SK-N-SH (cell line): ENCODE measurements around the gene RPL4. TPM values are rescaled to one million over a fixed set of nuclear protein-coding genes. Genes with fewer than 3 reads are reported as not detected.

Experiments
- CTCF ChIA-PET: fragments of 300-600, 350-600 bp; formaldehyde crosslinking; extraction: SDS; loops from one replicate; lab custom pipeline; 2021; lab: Yijun Ruan, JAX
- POLR2A ChIA-PET: fragments of 350-600 bp; sonication (Branson Sonifier 250); formaldehyde crosslinking; extraction: SDS; loops from one replicate; lab custom pipeline; 2020; ENCODE audit warnings: antibody characterized with exemption, inconsistent platforms; lab: Yijun Ruan, JAX
- DNase-seq: peaks from one replicate; pipeline ENCODE4 v3.0.0; 2012
- H2AFZ ChIP-seq: fragments of 200-600 bp; sonication (generic); 2 replicates; pipeline ENCODE4 v1.8.1; 2016; ENCODE audit warnings: antibody characterized with exemption, mild to moderate bottlenecking, low read depth
- H3F3A ChIP-seq: fragments of 200-600 bp; sonication (generic); replicated peaks from 2 replicates; pipeline ENCODE3; 2016; ENCODE audit warnings: antibody characterized with exemption, mild to moderate bottlenecking; ENCODE audit not compliant: insufficient read depth
- H3K27ac ChIP-seq, 2 experiments: fragments of 200-500 bp in 1 of 2; fragments of 200-600 bp in 1 of 2; sonication (Bioruptor generic) in 1 of 2; sonication (generic), shearing (Covaris generic) in 1 of 2; 2 replicates each; pipeline versions ENCODE4 v1.5.1 to v1.6.1; 2014 to 2016; ENCODE audit warnings: low read depth in 2 of 2, inconsistent platforms in 1 of 2, low read length in 1 of 2, mild to moderate bottlenecking in 1 of 2, mixed read lengths in 1 of 2
- H3K27me3 ChIP-seq: fragments of 200-600 bp; sonication (generic), shearing (Covaris generic); 2 replicates; pipeline ENCODE4 v1.6.1; 2016; ENCODE audit warnings: mixed run types; ENCODE audit not compliant: insufficient read depth
- H3K36me3 ChIP-seq, 2 experiments: fragments of 200-500 bp in 1 of 2; fragments of 200-600 bp in 1 of 2; sonication (Bioruptor generic) in 1 of 2; sonication (generic) in 1 of 2; replicated peaks in 1 of 2; 2 replicates each; pipeline versions ENCODE3 to v1.5.1; 2014 to 2016; ENCODE audit warnings: low read length in 1 of 2, mild to moderate bottlenecking in 1 of 2; ENCODE audit not compliant: insufficient read depth in 2 of 2, control insufficient read depth in 1 of 2
- H3K4me1 ChIP-seq, 2 experiments: fragments of 200-500 bp in 1 of 2; fragments of 200-600 bp in 1 of 2; sonication (Bioruptor generic) in 1 of 2; sonication (generic), shearing (Covaris generic) in 1 of 2; 2 replicates each; pipeline versions ENCODE4 v1.5.1 to v1.6.1; 2014 to 2016; ENCODE audit warnings: low read depth in 1 of 2, low read length in 1 of 2, mixed run types in 1 of 2; ENCODE audit not compliant: insufficient read depth in 2 of 2, control insufficient read depth in 1 of 2
- H3K4me2 ChIP-seq: fragments of 200-600 bp; sonication (generic), shearing (Covaris generic); 2 replicates; pipeline ENCODE4 v1.6.1; 2017; ENCODE audit warnings: mixed run types
- H3K4me3 ChIP-seq, 2 experiments: fragments of 200-500 bp in 1 of 2; fragments of 200-600 bp in 1 of 2; sonication (Bioruptor generic) in 1 of 2; sonication (generic), shearing (Covaris generic) in 1 of 2; 2 replicates each; pipeline versions ENCODE4 v1.5.1 to v1.8.1; 2014 to 2016; ENCODE audit warnings: low read depth in 2 of 2, inconsistent platforms in 1 of 2, low read length in 1 of 2, mild to moderate bottlenecking in 1 of 2, mixed read lengths in 1 of 2, moderate library complexity in 1 of 2
- H3K79me2 ChIP-seq: fragments of 200-600 bp; sonication (generic); 2 replicates; pipeline ENCODE4 v1.8.1; 2017; ENCODE audit warnings: mild to moderate bottlenecking; ENCODE audit not compliant: insufficient read depth
- H3K9ac ChIP-seq: fragments of 200-600 bp; sonication (generic); 2 replicates; pipeline ENCODE4 v1.6.1; 2017; ENCODE audit warnings: mixed run types
- H3K9me2 ChIP-seq: fragments of 200-600 bp; sonication (generic); 2 replicates; pipeline ENCODE4 v1.6.1; 2017; ENCODE audit warnings: mixed run types
- H3K9me3 ChIP-seq: fragments of 200-600 bp; sonication (generic); 2 replicates; pipeline ENCODE4 v1.6.1; 2017; ENCODE audit warnings: mixed run types, mild to moderate bottlenecking, moderate library complexity
- H4K20me1 ChIP-seq: fragments of 200-600 bp; sonication (generic); 2 replicates; pipeline ENCODE4 v1.6.1; 2017; ENCODE audit warnings: mild to moderate bottlenecking, mixed run types; ENCODE audit not compliant: insufficient read depth
- EP300 ChIP-seq, 2 experiments: IDR thresholded peaks; 2 replicates each; pipeline versions ENCODE4 v1.4.0 to v1.6.1; 2012; ENCODE audit warnings: borderline replicate concordance in 1 of 2, low read depth in 1 of 2, low read length in 1 of 2
- EZH2phosphoT487 ChIP-seq: fragments of 200-600 bp; sonication (generic); IDR thresholded peaks from 2 replicates; pipeline ENCODE4 v1.6.1; 2017; ENCODE audit warnings: low read depth, mixed run types, mild to moderate bottlenecking, antibody characterized with exemption, moderate library complexity, borderline replicate concordance
- FOSL2 ChIP-seq: IDR thresholded peaks from 2 replicates; pipeline ENCODE4 v1.4.0; 2012; ENCODE audit warnings: low read depth, mild to moderate bottlenecking, moderate library complexity, borderline replicate concordance
- FOXJ3 ChIP-seq: sonication (generic); formaldehyde crosslinking; IDR thresholded peaks from 2 replicates; pipeline ENCODE4 v1.5.1; 2020; ENCODE audit warnings: mild to moderate bottlenecking, missing genetic modification reagents
- FOXM1 ChIP-seq: IDR thresholded peaks from 2 replicates; pipeline ENCODE4 v1.4.0; 2012; ENCODE audit warnings: low read depth, mild to moderate bottlenecking
- GATA2 ChIP-seq: sonication (generic); formaldehyde crosslinking; IDR thresholded peaks from 2 replicates; pipeline ENCODE4 v1.5.0; 2020; ENCODE audit warnings: mild to moderate bottlenecking, missing genetic modification reagents
- JUND ChIP-seq: IDR thresholded peaks from 2 replicates; pipeline ENCODE4 v1.4.0; 2012
- MXI1 ChIP-seq: IDR thresholded peaks from 2 replicates; pipeline ENCODE4 v1.6.1; 2012; ENCODE audit warnings: mild to moderate bottlenecking, low read depth, low read length, improper control_type of control experiment
- NFIC ChIP-seq: IDR thresholded peaks from 2 replicates; pipeline ENCODE4 v1.4.0; 2012; ENCODE audit warnings: borderline replicate concordance
- NRF1 ChIP-seq: IDR thresholded peaks from 2 replicates; pipeline ENCODE4 v1.6.1; 2012; ENCODE audit warnings: low read depth, mild to moderate bottlenecking, low read length
- RAD21 ChIP-seq: IDR thresholded peaks from 2 replicates; pipeline ENCODE4 v1.6.1; 2012; ENCODE audit warnings: mild to moderate bottlenecking, low read length
- RFX5 ChIP-seq: IDR thresholded peaks from 2 replicates; pipeline ENCODE4 v1.6.1; 2012; ENCODE audit warnings: mild to moderate bottlenecking, improper control_type of control experiment, low read length
- SIN3A ChIP-seq: IDR thresholded peaks from 2 replicates; pipeline ENCODE4 v1.6.1; 2012; ENCODE audit warnings: low read depth, mild to moderate bottlenecking, low read length, moderate library complexity, borderline replicate concordance
- SMC3 ChIP-seq: IDR thresholded peaks from 2 replicates; pipeline ENCODE4 v1.6.1; 2012; ENCODE audit warnings: low read depth, low read length, improper control_type of control experiment
- TAF1 ChIP-seq: IDR thresholded peaks from 2 replicates; pipeline ENCODE4 v1.6.1; 2012; ENCODE audit warnings: low read depth, mild to moderate bottlenecking, low read length, moderate library complexity, borderline replicate concordance
- TEAD4 ChIP-seq: IDR thresholded peaks from 2 replicates; pipeline ENCODE4 v1.4.0; 2012; ENCODE audit warnings: mild to moderate bottlenecking, borderline replicate concordance; ENCODE audit not compliant: insufficient read depth
- WGBS: methylation state at CpG from one replicate; pipeline ENCODE4 v1.1.6; 2017; ENCODE audit warnings: low lambda C conversion rate; 5-methylcytosine and 5-hydroxymethylcytosine counted together
- polyA plus RNA-seq, 3 experiments: library from polyadenylated mRNA; depleted of rRNA; stranded (reverse); fragments of >200 nt; gene quantifications; 2 replicates each; pipeline ENCODE4 v1.2.3, GENCODE V29; 2012
- TF ChIP-seq, protein P1 (sequence below): IDR thresholded peaks from 2 replicates; pipeline ENCODE4 v1.4.0; 2012; ENCODE audit warnings: low read depth, borderline replicate concordance
- TF ChIP-seq, protein P2 (sequence below): fragments of 150-350 bp; IDR thresholded peaks from 2 replicates; pipeline ENCODE4 v1.6.1; 2016; ENCODE audit warnings: mild to moderate bottlenecking, low read depth, low read length

RPL4 gene
- polyA plus RNA-seq, 1 of the 3 experiments (the other 2 are of a cell fraction): 3,177 TPM

DNA sequence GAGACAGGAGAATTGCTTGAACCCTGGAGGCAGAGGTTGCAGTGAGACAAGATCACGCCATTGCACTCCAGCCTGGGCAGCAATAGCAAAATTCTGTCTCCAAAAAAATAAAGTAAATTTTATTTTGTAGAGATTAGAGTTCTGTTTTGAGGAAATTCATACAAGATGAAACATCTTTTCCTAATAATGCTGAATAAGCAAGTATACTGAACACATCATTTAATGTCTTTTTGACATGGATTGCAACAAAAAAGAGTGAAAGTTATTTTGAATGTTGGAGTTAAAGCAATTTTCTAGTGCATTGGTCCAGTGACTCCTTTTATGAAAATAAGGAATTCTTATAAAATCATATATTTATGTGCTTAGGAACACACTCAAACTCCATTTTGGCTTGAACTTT, 40.6 kb upstream of the RPL4 start:
- H3K4me3 ChIP-seq: no peak overlapping the region
- TF ChIP-seq NRF1: no peak
- TF ChIP-seq SIN3A: no peak
- TF ChIP-seq MXI1: no peak
- TF ChIP-seq, protein P1, sequence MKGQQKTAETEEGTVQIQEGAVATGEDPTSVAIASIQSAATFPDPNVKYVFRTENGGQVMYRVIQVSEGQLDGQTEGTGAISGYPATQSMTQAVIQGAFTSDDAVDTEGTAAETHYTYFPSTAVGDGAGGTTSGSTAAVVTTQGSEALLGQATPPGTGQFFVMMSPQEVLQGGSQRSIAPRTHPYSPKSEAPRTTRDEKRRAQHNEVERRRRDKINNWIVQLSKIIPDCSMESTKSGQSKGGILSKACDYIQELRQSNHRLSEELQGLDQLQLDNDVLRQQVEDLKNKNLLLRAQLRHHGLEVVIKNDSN: no peak
- no peak for TF ChIP-seq RAD21
- TF ChIP-seq TEAD4: no peak
- no peak for TF ChIP-seq FOXM1
- TF ChIP-seq EZH2phosphoT487: no peak
- no peak for TF ChIP-seq SMC3
- TF ChIP-seq TAF1: no peak
- TF ChIP-seq, protein P2, sequence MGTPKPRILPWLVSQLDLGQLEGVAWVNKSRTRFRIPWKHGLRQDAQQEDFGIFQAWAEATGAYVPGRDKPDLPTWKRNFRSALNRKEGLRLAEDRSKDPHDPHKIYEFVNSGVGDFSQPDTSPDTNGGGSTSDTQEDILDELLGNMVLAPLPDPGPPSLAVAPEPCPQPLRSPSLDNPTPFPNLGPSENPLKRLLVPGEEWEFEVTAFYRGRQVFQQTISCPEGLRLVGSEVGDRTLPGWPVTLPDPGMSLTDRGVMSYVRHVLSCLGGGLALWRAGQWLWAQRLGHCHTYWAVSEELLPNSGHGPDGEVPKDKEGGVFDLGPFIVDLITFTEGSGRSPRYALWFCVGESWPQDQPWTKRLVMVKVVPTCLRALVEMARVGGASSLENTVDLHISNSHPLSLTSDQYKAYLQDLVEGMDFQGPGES: no peak
- no peak for TF ChIP-seq EP300 (IDR thresholded peaks at IDR 0.05; ENCODE audit: borderline replicate concordance in 1 of 2, low read depth in 1 of 2, low read length in 1 of 2)
- TF ChIP-seq NFIC: no peak
- TF ChIP-seq FOXJ3: no peak
- no peak for TF ChIP-seq RFX5
- TF ChIP-seq FOSL2: no peak
- TF ChIP-seq JUND: no peak
- no peaks in the 10 kb centered on the region for H3K27me3 ChIP-seq
- no peak overlapping the region for H2AFZ ChIP-seq
- no peaks in the 10 kb centered on the region for H3K9me3 ChIP-seq
- no peak for DNase-seq
- 100% methylated on average over 1 of the region's 1 CpG for WGBS
- H3K4me2 ChIP-seq: no peak overlapping the region
- H3K9me2 ChIP-seq: no peaks in the 10 kb centered on the region
- peaks cover 23 to 43% of the 10 kb centered on the region in 2 experiments for H3K36me3 ChIP-seq
- no peak overlapping the region for H3K27ac ChIP-seq
- H3K79me2 ChIP-seq: no peaks in the 10 kb centered on the region
- no peaks in the 10 kb centered on the region for H3K4me1 ChIP-seq
- CTCF ChIA-PET: no interaction called here
- POLR2A ChIA-PET: no interaction called here
- no peak overlapping the region for H3K9ac ChIP-seq
- no peaks in the 10 kb centered on the region for H3F3A ChIP-seq
- no peaks in the 10 kb centered on the region for H4K20me1 ChIP-seq

DNA sequence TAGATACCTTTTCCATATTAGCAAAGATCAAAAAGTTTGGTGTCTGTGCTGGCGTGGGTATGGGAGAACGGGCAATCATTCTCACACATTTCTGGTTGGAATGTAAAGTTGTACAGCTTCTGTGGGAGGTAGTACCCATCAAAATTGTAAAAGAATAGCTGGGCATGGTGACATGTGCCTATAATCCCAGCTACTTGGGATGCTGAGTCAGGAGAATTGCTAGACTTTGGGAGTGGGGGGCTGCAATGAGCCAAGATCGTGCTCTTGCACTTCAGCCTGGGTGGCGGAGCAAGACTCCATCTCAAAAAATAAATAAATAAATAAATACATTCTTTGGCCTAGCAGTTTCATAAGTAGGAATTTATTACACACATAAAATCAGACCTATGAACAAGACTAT, 38.2 kb upstream of the RPL4 start:
- no peaks in the 10 kb centered on the region for H3K27me3 ChIP-seq
- no peak overlapping the region for H3K27ac ChIP-seq
- H4K20me1 ChIP-seq: no peaks in the 10 kb centered on the region
- no peak overlapping the region for H3K9ac ChIP-seq
- H3K4me2 ChIP-seq: no peak overlapping the region
- no peak overlapping the region for H2AFZ ChIP-seq
- ChIA-PET POLR2A (no interaction called here), CTCF (interaction anchor here (1.5 kb wide), 1 partner anchor 19 kb away, joined by 3 read pairs; no protein-coding TSS in a partner anchor)
- no peaks in the 10 kb centered on the region for H3F3A ChIP-seq
- no peaks in the 10 kb centered on the region for H3K4me1 ChIP-seq
- WGBS: 100% methylated on average over 4 of the region's 4 CpGs
- no peaks in the 10 kb centered on the region for H3K9me2 ChIP-seq
- no peak for TF ChIP-seq FOSL2
- no peak for TF ChIP-seq GATA2 (CRISPR knock-in tag)
- TF ChIP-seq TAF1: no peak
- TF ChIP-seq, all 33 proteins: peak for 0
- no peak overlapping the region for H3K4me3 ChIP-seq
- H3K9me3 ChIP-seq: no peaks in the 10 kb centered on the region
- H3K79me2 ChIP-seq: no peaks in the 10 kb centered on the region
- DNase-seq: no peak
- peaks cover 9 to 44% of the 10 kb centered on the region in 2 experiments for H3K36me3 ChIP-seq
